T-helper 17 cell (primary cell): ENCODE data around the gene DUOX1. TPM values are rescaled to one million over a fixed set of nuclear protein-coding genes. Genes with fewer than 3 reads are reported as not detected.

Experiments
- ATAC-seq: fragments of 150-1000 bp; cut with Tn5 transposase; 2 replicates; pipeline ENCODE4 v1.10.0; 2021; ENCODE audit warnings: mild to moderate bottlenecking, moderate library complexity
- DNase-seq, 3 donors: peaks; one replicate each; pipeline versions ENCODE4 v3.0.0 to v3.0.0-alpha.2; 2020 to 2021
- H3K9me3 ChIP-seq: one replicate; pipeline ENCODE4 v1.7.0; 2013; ENCODE audit warnings: low read length, mild to moderate bottlenecking; ENCODE audit not compliant: control insufficient read depth, poor library complexity, severe bottlenecking
- H3K27ac Mint-ChIP-seq: one replicate; pipeline ENCODE4 v1.8.0; 2022; ENCODE audit warnings: mild to moderate bottlenecking, moderate library complexity, mixed read lengths
- H3K27me3 Mint-ChIP-seq: one replicate; pipeline ENCODE4 v1.8.0; 2022; ENCODE audit warnings: mixed read lengths
- H3K36me3 Mint-ChIP-seq: one replicate; pipeline ENCODE4 v1.8.0; 2022; ENCODE audit warnings: low read depth, mixed read lengths
- H3K4me1 Mint-ChIP-seq: one replicate; pipeline ENCODE4 v1.8.0; 2022; ENCODE audit warnings: mild to moderate bottlenecking, mixed read lengths
- H3K4me3 Mint-ChIP-seq: one replicate; pipeline ENCODE4 v1.8.0; 2022; ENCODE audit warnings: mild to moderate bottlenecking, moderate library complexity, mixed read lengths
- total RNA-seq, 4 donors: library from RNA in 2 of 4; stranded (reverse) in 2 of 4; gene quantifications; one replicate each; pipeline ENCODE4 v1.2.3 and lab custom pipeline; 2022 to 2026

Gene DUOX1
- total RNA-seq, 2 donors from 2014 or later: 0.42 TPM; not detected in 1

- H3K4me1 Mint-ChIP-seq: no peaks in the 10 kb centered on the region
- no peak for ATAC-seq
- no peaks in the 10 kb centered on the region for H3K9me3 ChIP-seq
- peak overlapping the region; percentile 25 for H3K4me3 Mint-ChIP-seq
- peaks cover 10% of the 10 kb centered on the region for H3K27me3 Mint-ChIP-seq
- no peak for DNase-seq
- no peak overlapping the region for H3K27ac Mint-ChIP-seq
- peaks cover 2% of the 10 kb centered on the region for H3K36me3 Mint-ChIP-seq
These were observed 67.7 kb downstream of the DUOX1 start for GRCh38 chr15:45197512-45197911.

GRCh38 chr15:45198337-45199135 lies 68.7 kb downstream of the DUOX1 start:
- ATAC-seq (peak; percentile 68), DNase-seq (peak; percentile 72 to 93 (median 91))
- Mint-ChIP-seq H3K4me3 (no peak overlapping the region), H3K27me3 (peaks cover 2% of the 10 kb centered on the region), H3K27ac (no peak overlapping the region), H3K4me1 (no peaks in the 10 kb centered on the region), H3K36me3 (peaks cover 2% of the 10 kb centered on the region)
- H3K9me3 ChIP-seq: no peaks in the 10 kb centered on the region

GRCh38 chr15:45199136-45199810 lies 69.5 kb downstream of the DUOX1 start:
- no peak for ATAC-seq
- no peaks in the 10 kb centered on the region for H3K27me3 Mint-ChIP-seq
- peaks cover 2% of the 10 kb centered on the region for H3K36me3 Mint-ChIP-seq
- peak in 1 of 3 donors; percentile 20 for DNase-seq
- H3K4me1 Mint-ChIP-seq: no peaks in the 10 kb centered on the region
- H3K27ac Mint-ChIP-seq: no peak overlapping the region
- H3K9me3 ChIP-seq: no peaks in the 10 kb centered on the region
- H3K4me3 Mint-ChIP-seq: no peak overlapping the region

GRCh38 chr15:45200001-45200798 lies 70.4 kb downstream of the DUOX1 start:
- no peak overlapping the region for H3K4me3 Mint-ChIP-seq
- H3K27me3 Mint-ChIP-seq: no peaks in the 10 kb centered on the region
- DNase-seq (peak; percentile 77 to 96 (median 88)), ATAC-seq (peak; percentile 72)
- no peaks in the 10 kb centered on the region for H3K9me3 ChIP-seq
- peaks cover 2% of the 10 kb centered on the region for H3K36me3 Mint-ChIP-seq
- H3K27ac Mint-ChIP-seq: no peak overlapping the region
- H3K4me1 Mint-ChIP-seq: peaks cover 4% of the 10 kb centered on the region

GRCh38 chr15:45200799-45201556 lies 71.2 kb downstream of the DUOX1 start:
- Mint-ChIP-seq H3K27ac (no peak overlapping the region), H3K27me3 (no peaks in the 10 kb centered on the region), H3K4me1 (peaks cover 6% of the 10 kb centered on the region), H3K4me3 (no peak overlapping the region), H3K36me3 (no peaks in the 10 kb centered on the region)
- peak; percentile 12 for ATAC-seq
- no peaks in the 10 kb centered on the region for H3K9me3 ChIP-seq
- peak; percentile 44 to 59 (median 56) for DNase-seq

- no peak for ATAC-seq
- no peak for DNase-seq
- Mint-ChIP-seq H3K4me1 (peaks cover 6% of the 10 kb centered on the region), H3K36me3 (no peaks in the 10 kb centered on the region), H3K27me3 (peaks cover 2% of the 10 kb centered on the region), H3K4me3 (no peak overlapping the region), H3K27ac (no peak overlapping the region)
- no peaks in the 10 kb centered on the region for H3K9me3 ChIP-seq
These were observed 71.7 kb downstream of the DUOX1 start for GRCh38 chr15:45201557-45201859.

- H3K9me3 ChIP-seq: no peaks in the 10 kb centered on the region
- Mint-ChIP-seq H3K27ac (no peak overlapping the region), H3K36me3 (peaks cover 2% of the 10 kb centered on the region), H3K27me3 (peaks cover 6% of the 10 kb centered on the region), H3K4me3 (no peak overlapping the region), H3K4me1 (peaks cover 6% of the 10 kb centered on the region)
- DNase-seq (no peak), ATAC-seq (no peak)
These were observed 72.1 kb downstream of the DUOX1 start for GRCh38 chr15:45201869-45202268.

- H3K27me3 Mint-ChIP-seq: peaks cover 19% of the 10 kb centered on the region
- H3K9me3 ChIP-seq: no peaks in the 10 kb centered on the region
- H3K27ac Mint-ChIP-seq: peak overlapping the region; percentile 60
- H3K36me3 Mint-ChIP-seq: peaks cover 4% of the 10 kb centered on the region
- no peak overlapping the region for H3K4me3 Mint-ChIP-seq
- no peak for DNase-seq
- peaks cover 6% of the 10 kb centered on the region for H3K4me1 Mint-ChIP-seq
- no peak for ATAC-seq
These were observed 73.4 kb downstream of the DUOX1 start for GRCh38 chr15:45203182-45203581.

- Mint-ChIP-seq H3K27me3 (peaks cover 24% of the 10 kb centered on the region), H3K4me1 (peaks cover 6% of the 10 kb centered on the region), H3K36me3 (peaks cover 4% of the 10 kb centered on the region), H3K4me3 (no peak overlapping the region), H3K27ac (no peak overlapping the region)
- ATAC-seq (peak; percentile 10), DNase-seq (peak in 2 of 3 donors; percentile 23 to 48)
- H3K9me3 ChIP-seq: no peaks in the 10 kb centered on the region
These were observed 75.4 kb downstream of the DUOX1 start for GRCh38 chr15:45205192-45205591.

GRCh38 chr15:45212493-45212892 lies 82.7 kb downstream of the DUOX1 start:
- H3K27ac Mint-ChIP-seq: no peak overlapping the region
- H3K36me3 Mint-ChIP-seq: no peaks in the 10 kb centered on the region
- H3K4me3 Mint-ChIP-seq: no peak overlapping the region
- H3K4me1 Mint-ChIP-seq: no peaks in the 10 kb centered on the region
- H3K9me3 ChIP-seq: no peaks in the 10 kb centered on the region
- peaks cover 12% of the 10 kb centered on the region for H3K27me3 Mint-ChIP-seq
- DNase-seq (no peak), ATAC-seq (no peak)
